Lower lobe of right lung (tissue), 2 donors: Measurements from ENCODE around the gene NRTN. TPM values are rescaled to one million over a fixed set of nuclear protein-coding genes. Genes with fewer than 3 reads are reported as not detected.
"Not testable (repeated sequence)": the region's sequence is repeated elsewhere in the genome, so short reads cannot be mapped to it uniquely, and the experiment has no call there.

Experiments used
- ATAC-seq, 2 donors: fragments of 200-7000 bp; cut with Tn5 transposase; one replicate each; pipeline ENCODE4 v1.9.1; 2020 to 2022; ENCODE audit warnings: mild to moderate bottlenecking in 2 of 2, moderate library complexity in 2 of 2
- DNase-seq: peaks from one replicate; pipeline ENCODE4 v3.0.0-alpha.2; 2020
- H3K27ac ChIP-seq: fragments of 200-600 bp; one replicate; pipeline ENCODE4 v1.8.0; 2022
- H3K27me3 ChIP-seq: fragments of 200-600 bp; one replicate; pipeline ENCODE4 v1.8.0; 2022; ENCODE audit warnings: low read depth
- H3K36me3 ChIP-seq: fragments of 200-600 bp; one replicate; pipeline ENCODE4 v1.8.0; 2022; ENCODE audit warnings: mild to moderate bottlenecking
- H3K4me1 ChIP-seq: fragments of 200-600 bp; one replicate; pipeline ENCODE4 v1.8.0; 2022
- H3K4me3 ChIP-seq: fragments of 200-600 bp; one replicate; pipeline ENCODE4 v1.8.0; 2022; ENCODE audit warnings: mild to moderate bottlenecking
- H3K9me3 ChIP-seq: fragments of 200-600 bp; one replicate; pipeline ENCODE4 v1.8.0; 2022
- CTCF ChIP-seq: fragments of 200-600 bp; IDR thresholded peaks from one replicate; pipeline ENCODE4 v1.8.0; 2022; ENCODE audit warnings: antibody characterized with exemption, mild to moderate bottlenecking
- intact Hi-C: fragments of 100-400 bp; cut with DNase I; formaldehyde crosslinking; loops from one replicate; pipeline ENCODE4 v1.11.0; 2022
- total RNA-seq: library from RNA; stranded (reverse); fragmentation: NEBNext Ultra II Directional; extraction: Animal tissue kit (Norgen Biotek cat#: 25700); gene quantifications from one replicate; pipeline ENCODE4 v1.2.1, GENCODE V29; 2021
- donor health status: DM: no; HTN: yes; CAD: no; lungs with severe emphysema.

NRTN gene
- total RNA-seq, 1 donor from 2014 or later: 2.7 TPM

- Histone ChIP-seq H3K27ac (peak within 1 kb of the TSS; percentile 72), H3K9me3 (no peaks in the 10 kb centered on the region), H3K36me3 (no peaks in the 10 kb centered on the region), H3K27me3 (no peaks in the 10 kb centered on the region), H3K4me3 (peak within 1 kb of the TSS; percentile 27), H3K4me1 (peaks cover 11% of the 10 kb centered on the region)
- intact Hi-C loops: no loop called here
- ATAC-seq: peak; percentile 92 to 94
- peak; percentile 65 for DNase-seq
- TF ChIP-seq CTCF: no peak
These were observed 46.4 kb downstream of the NRTN start, which contains the start of gene FUT3 for GRCh38 chr19:5851302-5851701. Gene FUT3 (minus strand): TSS chr19:5851449.

GRCh38 chr19:5854121-5854520 is 49.3 kb downstream of the NRTN start:
- H3K9me3 ChIP-seq, ATAC-seq, H3K27me3 ChIP-seq, H3K27ac ChIP-seq, H3K36me3 ChIP-seq, DNase-seq, H3K4me3 ChIP-seq, intact Hi-C loops: not testable (repeated sequence)
- peaks cover 11% of the 10 kb centered on the region for H3K4me1 ChIP-seq

- intact Hi-C loops, H3K27me3 ChIP-seq, DNase-seq, ATAC-seq, H3K36me3 ChIP-seq, H3K9me3 ChIP-seq, H3K27ac ChIP-seq, H3K4me3 ChIP-seq: not testable (repeated sequence)
- peaks cover 10% of the 10 kb centered on the region for H3K4me1 ChIP-seq
These were observed 50.3 kb downstream of the NRTN start for GRCh38 chr19:5855151-5855550.

GRCh38 chr19:5857203-5858081 is 52.6 kb downstream of the NRTN start:
- H3K9me3 ChIP-seq: no peaks in the 10 kb centered on the region
- ATAC-seq: no peak
- H3K4me1 ChIP-seq: no peaks in the 10 kb centered on the region
- intact Hi-C loops: no loop called here
- H3K4me3 ChIP-seq: no peak overlapping the region
- no peak overlapping the region for H3K27ac ChIP-seq
- no peaks in the 10 kb centered on the region for H3K27me3 ChIP-seq
- TF ChIP-seq CTCF: no peak
- no peaks in the 10 kb centered on the region for H3K36me3 ChIP-seq
- no peak for DNase-seq

GRCh38 chr19:5863030-5863665 is 58.3 kb downstream of the NRTN start:
- intact Hi-C loops: no loop called here
- Histone ChIP-seq H3K9me3 (no peaks in the 10 kb centered on the region), H3K27me3 (no peaks in the 10 kb centered on the region), H3K4me3 (no peak overlapping the region), H3K4me1 (no peaks in the 10 kb centered on the region), H3K27ac (no peak overlapping the region), H3K36me3 (no peaks in the 10 kb centered on the region)
- DNase-seq (no peak), ATAC-seq (no peak)
- no peak for TF ChIP-seq CTCF

DNA sequence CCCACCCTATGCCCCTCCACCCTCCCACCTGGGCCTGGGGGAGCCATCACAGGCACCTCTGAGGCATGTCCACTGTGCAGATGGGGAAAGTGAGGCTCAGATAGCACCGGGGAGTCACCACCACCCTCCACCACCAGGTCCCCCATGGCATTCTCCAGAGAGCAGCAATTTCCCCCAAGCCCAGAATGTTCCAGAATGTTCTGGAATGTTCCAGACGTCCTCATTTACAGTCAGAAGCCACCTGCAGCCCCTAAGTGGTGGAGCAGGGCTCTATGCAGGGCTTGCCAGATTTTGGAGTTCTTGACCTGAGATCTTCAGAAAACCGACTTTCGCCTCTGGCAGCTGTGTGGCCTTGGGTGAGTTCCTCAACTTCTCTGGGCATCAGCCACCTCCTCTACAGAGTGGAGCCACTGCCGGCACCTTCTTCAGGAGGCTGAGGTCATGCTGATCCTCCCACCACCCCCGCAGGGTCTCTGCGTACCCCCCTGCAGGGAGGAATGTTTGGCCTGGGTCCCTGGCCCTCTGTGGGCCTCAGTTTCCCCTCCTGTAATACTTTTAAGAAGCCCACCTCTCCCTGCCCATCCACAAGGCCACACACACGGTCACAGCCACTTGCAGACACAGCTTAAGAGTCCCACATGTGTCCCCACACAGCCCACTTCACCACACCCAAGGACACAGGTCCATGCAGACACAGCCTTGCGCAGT is 59.3 kb downstream of the NRTN start:
- Histone ChIP-seq H3K9me3 (no peaks in the 10 kb centered on the region), H3K27me3 (no peaks in the 10 kb centered on the region), H3K4me3 (no peak overlapping the region), H3K4me1 (no peaks in the 10 kb centered on the region), H3K27ac (no peak overlapping the region), H3K36me3 (no peaks in the 10 kb centered on the region)
- no peak for TF ChIP-seq CTCF
- no peak for DNase-seq
- no peak for ATAC-seq
- intact Hi-C loops: no loop called here
